GM18499 (cell line): ENCODE data around the gene DZIP1L.
"Not testable (repeated sequence)": the region's sequence is repeated elsewhere in the genome, so short reads cannot be mapped to it uniquely, and the experiment has no call there.

Experiments
- ATAC-seq: cut with Tn5 transposase; IDR thresholded peaks from one replicate; pipeline ENCODE4 v1.9.1; 2021; ENCODE audit warnings: moderate number of reproducible peaks; ENCODE audit not compliant: insufficient read depth, unreplicated experiment

DZIP1L gene, protein sequence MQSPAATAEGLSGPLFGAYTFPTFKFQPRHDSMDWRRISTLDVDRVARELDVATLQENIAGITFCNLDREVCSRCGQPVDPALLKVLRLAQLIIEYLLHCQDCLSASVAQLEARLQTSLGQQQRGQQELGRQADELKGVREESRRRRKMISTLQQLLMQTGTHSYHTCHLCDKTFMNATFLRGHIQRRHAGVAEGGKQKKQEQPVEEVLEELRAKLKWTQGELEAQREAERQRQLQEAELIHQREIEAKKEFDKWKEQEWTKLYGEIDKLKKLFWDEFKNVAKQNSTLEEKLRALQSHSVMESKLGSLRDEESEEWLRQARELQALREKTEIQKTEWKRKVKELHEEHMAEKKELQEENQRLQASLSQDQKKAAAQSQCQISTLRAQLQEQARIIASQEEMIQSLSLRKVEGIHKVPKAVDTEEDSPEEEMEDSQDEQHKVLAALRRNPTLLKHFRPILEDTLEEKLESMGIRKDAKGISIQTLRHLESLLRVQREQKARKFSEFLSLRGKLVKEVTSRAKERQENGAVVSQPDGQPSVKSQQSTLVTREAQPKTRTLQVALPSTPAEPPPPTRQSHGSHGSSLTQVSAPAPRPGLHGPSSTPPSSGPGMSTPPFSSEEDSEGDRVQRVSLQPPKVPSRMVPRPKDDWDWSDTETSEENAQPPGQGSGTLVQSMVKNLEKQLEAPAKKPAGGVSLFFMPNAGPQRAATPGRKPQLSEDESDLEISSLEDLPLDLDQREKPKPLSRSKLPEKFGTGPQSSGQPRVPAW

DNA sequence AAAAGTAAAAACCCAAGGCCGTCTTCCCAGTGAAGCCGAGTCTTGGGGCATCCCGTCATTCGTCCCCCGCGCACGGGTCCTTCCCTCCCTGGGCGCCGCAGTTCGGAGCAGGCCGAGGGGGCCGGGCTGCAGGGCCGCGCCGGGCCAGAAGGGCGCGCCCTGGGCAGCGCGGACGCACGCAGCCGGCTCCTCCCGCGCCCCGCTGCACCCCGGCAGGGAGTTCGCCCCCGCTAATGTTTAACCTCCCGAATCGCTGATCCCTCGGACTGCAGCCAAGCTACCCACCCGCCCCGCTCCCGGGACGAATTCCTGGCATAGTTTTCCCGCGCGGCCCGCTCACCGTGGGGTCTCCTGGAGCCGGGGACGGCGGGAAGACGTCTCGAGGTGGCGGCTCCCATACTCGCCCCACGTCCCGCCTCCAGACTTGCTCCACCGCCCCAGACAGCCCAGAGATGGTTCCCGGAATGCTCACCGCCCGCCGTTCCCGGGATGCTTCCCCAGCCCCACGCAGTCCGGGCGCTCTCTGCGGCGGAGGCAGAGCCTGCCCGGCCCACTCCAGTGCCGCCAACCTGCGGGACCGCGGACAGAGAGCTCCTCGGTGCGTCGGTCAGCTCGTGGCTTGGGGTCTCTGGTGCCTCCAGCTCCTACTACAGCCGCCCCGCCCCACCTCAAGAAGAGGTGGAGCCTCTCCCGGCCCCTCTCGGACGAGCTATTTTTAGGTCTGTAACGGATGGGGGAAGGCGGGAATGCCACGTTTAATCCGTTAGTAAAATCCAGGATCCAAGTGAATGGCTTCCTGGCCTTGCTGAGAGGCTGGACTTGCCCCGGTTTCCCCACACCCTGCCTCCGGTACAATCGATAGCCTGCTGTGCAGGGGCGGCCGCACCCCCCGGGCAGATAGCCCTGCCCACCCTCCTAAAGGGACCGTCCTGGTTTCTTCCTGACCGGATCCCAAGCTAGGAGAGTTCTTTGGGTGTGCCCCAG lies at the start of gene DZIP1L:
Gene DZIP1L (minus strand): TSS at position 621 of the 984 bp plus-strand sequence. CDS start 11,637 bp downstream, outside the sequence.
- ATAC-seq = no peak

DNA sequence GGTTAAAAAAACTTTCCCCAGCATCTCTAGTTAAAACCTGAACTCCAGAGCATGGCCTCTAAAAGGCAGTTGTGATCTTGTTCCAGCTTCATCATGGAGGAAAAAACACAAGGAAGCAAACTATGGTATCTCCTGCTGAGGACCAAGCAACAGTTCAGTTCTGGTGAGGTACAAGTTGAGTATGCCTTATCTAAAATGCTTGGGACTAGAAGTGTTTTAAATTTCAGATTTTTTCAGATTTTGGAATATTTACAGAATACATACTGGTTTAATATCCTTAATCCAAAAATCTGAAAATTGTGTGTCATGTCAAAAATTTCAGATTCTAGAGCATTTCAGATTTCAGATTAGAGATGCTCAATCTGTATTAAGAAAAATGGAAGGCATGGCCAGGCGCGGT lies 49.7 kb upstream of the DZIP1L start:
- ATAC-seq = no peak

DNA sequence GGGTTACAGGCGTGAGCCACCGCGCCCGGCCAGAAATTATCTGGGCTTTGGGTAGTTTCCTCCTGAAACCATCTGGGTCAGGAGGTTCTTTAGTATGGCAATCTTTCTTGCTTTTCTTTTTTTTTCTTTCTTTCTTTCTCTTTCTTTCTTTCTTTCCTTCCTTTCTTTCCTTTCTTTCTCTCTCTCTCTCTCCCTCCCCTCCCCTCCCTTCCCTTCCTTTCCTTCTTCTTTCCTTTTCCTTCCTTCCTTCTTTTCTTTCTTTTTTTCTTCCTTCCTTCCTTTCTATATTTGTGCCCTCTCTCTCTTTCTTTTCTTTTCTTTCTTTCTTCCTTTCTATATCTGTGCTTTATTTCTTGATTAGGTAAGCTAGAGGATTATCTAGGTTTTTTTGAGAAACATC lies 42.3 kb upstream of the DZIP1L start:
- ATAC-seq = no peak

DNA sequence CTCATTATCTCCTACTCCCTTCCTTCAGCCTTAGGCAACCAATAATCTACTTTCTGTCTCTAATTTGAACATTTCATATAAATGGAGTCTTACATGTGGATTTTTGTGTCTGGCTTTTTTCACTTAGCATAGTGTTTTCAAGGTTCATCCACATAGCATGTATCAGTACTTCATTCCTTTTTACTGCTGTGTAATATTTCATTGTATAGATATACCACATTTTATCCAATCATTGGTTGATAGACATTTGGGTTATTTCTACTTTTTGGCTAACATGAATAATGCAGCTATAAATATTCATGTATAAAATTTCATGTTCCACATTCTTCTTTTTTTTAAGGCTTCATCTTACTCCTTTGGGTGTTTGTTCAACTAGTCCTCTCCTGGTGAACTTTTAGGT lies 39.1 kb upstream of the DZIP1L start:
- no peak for ATAC-seq

DNA sequence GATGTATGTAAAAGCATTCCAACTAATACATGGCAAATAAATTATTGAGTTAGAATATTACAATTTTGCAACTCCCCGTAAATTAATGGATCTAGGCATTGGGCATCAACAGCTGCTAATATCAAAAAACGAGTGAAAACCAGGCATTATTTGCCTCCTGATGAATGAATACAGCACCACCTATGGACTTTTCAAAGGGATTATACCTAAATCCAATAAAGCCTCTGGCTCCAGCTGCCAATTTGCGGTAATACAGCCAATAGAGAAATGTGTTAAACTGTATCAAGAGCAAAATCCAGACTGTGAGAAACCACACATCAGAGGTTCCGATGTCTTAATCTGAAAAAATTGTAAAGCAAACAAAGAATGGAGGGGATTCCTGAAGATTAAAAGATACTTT lies 33.1 kb upstream of the DZIP1L start:
- no peak for ATAC-seq

DNA sequence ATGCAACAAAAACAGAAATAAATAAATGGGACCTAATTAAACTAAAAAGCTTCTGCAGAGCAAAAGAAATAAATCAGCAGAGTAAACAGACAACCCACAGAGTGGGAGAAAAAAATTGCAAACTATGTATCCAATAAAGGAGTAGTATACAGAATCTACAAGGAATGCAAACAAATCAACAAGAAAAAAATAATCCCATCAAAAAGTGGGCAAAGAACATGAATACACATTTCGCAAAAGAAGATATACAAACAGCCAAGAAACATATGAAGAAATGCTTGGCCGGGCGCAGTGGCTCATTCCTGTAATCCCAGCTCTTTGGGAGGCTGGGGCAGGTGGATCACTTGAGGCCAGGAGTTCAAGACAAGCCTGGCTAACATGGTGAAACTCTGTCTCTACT lies 26.8 kb upstream of the DZIP1L start:
- not testable (repeated sequence) for ATAC-seq

DNA sequence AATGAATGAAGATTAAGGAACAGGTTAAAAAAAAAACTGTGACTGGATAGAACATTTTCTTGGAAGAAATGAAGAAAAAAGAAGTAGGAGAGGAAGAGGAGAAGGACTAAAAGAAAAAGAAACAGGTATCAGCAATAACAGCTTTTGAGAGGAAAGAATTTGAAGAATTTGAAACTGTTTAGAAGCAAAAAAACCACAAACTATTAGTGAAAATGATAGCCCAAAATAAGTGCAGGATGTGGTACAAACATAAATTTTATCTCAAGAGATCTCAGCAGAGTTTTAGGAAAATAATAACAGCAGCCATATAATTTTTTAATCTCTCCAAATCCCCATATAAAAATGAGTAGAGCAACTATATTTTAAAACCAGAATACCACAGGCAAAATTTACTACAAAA lies 25.5 kb upstream of the DZIP1L start:
- no peak for ATAC-seq

DNA sequence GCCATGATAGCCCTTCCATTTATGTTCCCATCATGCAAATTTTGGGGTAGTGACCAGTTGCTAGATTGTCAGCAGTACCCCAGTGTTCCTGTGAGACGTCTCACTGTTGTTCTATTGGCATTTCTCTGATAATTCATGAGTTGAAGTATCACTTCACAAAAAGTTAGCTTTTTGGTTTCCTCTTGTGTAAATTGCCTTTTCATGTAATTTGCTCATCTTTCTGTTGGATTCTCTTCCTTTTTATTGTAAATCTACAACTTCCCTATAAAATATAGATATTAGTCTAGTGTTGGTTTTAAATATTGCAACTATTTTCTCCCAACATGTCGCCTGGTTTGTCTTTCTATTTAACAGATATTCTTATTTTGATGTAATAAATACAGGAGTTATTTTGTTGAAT lies 24.3 kb upstream of the DZIP1L start:
- no peak for ATAC-seq

DNA sequence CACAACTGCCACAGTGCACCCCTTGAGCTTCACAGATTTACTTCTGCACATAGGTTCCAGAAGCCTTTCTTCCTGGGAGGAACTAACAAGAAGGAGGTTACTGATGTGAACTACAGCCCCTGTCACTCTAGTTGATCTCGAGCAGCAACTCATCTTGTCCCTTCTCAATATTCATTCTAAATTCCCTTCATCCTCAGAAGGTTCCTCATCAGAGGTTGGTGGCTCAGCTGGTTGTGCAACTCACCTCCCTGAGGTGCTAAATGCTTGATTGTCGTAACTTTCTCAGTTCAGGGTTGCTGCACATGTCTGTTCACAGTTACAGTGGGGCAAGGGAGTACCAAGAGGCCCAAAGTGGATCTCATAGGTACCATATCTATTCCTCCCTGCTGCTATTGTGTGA lies 22.5 kb upstream of the DZIP1L start:
- no peak for ATAC-seq

DNA sequence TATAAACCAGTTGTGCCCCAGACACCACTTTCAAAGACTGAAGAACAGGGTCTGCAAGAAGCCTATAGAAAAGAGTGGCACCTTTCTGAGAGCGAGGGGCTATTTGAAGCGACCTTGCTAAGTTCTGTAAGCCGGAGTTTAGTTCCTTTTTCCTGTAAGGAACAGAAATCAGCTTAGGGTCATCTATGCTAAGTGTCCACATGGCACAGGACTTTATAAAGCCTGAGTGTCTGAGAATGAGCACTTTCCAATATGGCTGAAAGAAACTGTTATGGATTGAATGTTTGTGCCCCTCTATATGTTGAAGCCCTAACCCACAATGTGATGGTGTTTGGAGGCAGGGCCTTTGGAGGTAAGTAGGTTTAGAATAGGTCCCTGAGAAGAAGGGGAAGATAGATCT lies 20.8 kb upstream of the DZIP1L start:
- no peak for ATAC-seq

DNA sequence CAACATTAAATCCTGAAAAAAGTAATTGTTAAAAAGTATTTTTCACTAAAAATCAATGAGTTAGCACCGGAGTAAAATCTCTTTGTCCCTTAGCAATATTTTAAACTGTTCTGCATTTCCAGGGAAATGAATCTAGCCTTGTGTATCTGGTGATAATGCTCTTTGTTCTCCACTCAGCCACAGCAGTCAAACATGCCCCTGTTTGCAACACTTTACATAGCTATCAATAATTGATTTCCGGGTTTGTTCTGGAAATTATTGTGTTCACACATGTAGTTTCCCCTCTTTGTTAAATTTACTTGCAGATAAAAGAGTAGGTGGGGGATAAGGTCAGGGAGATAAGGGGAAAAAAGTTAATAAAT lies 20.4 kb upstream of the DZIP1L start:
- no peak for ATAC-seq

DNA sequence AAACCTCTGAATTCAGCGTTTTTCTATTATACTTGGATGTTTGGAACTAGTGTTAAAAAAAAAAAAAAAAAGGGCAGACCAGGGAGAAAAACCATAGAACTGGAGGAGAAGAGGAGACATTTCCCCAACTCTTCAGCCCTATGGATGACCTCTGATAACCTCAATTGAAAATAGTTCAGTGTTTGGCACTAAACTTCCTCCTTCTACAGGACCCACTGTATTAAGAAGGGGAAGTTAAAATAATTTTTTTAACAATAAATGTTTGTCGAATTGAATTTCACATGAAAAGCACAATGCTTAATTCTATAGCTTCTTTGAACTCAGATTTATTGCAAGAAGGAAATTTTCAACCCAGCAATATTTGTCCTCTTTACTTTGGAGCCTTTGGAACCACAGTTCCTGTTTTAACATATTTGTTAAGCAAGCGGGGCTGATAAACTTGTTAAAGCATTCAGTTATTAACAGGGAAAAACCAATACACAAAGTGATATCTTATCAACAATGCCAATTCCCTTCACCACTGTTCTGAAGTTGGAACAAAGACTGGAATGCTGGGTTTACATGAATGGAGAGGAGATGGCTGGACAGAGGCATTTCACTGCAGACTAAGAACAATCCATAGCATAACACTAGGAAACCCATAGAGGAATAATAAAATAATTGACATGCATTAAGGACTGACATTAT lies 19.9 kb upstream of the DZIP1L start:
- ATAC-seq = no peak

DNA sequence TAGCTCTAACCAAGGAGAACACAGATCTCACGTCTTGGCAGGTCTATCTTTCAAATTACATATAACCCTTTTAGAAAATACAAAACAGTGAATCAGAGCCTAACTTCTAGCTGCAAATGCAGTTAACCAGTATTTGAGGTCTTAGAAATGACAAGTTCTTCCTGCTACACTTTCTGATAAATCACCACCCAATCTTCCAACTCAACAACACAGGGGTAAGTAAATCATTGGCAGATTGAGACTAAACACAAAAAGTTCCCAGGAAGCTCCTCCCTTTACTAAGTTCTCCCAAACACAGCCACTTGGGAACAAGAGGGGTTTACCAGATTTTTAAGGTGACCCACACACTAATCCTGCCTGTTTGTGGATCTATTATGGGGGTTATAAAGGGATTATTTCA lies 16.8 kb upstream of the DZIP1L start, which contains the start of gene A4GNT:
Gene A4GNT (minus strand): TSS at position 152 of the 400 bp plus-strand sequence. CDS start 1,134 bp downstream, outside the sequence.
- ATAC-seq = no peak

DNA sequence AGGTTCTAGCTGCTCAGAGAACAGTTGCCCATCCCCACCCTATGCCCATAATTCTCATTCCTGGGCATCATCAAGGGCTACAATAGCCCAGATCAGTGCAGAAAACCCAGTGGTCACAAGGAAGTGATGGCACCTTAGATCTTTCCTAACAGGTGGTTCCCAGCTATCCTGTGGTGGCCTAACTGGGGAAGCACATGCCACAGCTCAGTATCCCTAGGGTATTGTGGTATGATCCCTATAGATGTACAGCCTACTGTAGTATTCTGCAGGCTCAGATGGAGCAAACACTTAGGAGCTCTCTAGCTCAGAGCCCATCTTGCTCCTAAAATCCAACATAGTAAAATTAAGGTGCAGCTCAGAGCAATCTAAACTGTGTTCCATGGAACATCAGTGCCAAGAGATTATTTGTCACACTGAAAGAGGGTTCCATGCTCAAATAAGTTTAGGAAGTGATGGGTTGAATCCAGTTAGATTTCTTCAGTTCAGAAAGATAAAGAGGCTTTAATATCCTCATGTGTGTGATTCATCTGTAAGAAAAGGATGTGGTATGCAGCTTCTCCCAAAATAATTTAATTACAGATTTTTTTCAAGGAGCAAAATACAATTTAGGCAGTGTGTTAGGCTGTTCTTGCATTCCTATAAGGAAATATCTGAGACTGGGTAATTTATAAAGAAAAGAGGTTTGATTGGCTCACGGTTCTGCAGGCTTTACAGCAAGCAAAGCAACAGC lies 12.4 kb upstream of the DZIP1L start:
- ATAC-seq = no peak

DNA sequence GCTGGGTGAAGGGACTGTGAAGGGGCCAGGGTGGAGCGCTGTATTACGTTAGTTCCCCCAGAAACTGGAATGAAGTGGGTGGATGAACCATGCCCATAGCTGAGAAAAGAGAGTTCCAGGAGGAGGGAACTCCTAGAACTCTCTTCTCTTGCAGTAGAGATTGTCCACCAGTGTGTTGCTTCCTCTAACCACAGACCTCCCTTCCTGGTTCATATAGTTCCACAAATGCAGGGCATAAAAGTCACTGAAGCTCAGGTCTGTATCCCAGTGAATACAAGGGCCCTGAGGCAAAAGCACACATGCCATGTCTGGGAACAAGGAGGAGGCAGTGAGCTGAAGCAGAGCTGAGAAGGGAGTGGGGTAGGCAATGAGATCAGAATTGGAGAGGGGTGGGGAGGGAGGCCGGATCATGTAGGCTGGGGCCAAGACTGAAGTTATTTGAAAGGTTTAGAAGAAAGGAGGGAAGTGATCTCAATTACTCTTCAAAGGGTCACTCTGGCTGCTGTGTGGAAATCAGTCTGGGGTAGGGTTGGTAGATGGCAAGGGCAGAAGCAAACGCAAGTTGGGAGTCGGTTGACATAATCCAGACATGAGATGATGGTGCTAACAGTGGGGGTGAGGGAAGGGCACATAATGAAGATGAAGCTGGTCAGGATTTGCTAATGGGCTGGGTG lies 10.3 kb upstream of the DZIP1L start:
- ATAC-seq = no peak

DNA sequence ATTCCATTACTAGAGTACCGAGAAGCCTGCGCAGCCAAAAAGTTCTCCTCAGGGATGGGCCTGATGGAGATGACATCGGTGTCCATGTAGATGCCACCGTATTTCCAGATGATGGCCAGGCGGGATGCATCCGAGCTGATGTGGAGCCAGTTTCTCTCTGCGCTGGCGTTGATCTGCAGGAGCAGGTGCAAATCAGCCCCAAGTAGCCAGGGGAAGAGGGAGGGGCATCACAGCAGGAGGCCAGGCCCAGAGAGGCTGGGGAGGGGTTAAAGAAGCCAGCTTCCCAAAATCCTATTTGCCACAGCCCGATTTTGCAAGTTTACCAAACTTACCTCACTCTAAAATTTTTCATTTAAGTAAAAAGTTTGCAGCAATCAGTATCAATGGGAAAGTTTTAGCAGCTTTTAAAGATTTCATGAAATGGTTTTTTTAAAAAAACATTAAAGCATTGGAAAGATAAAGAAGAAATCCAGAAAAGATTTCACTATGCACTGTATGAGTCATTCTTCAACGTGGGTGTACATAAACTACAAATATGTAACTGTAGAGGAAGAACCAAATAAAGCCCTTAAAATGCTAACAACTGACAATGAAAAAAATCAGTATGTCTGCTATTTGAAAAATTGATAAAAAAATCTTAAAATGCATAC lies 9.4 kb upstream of the DZIP1L start:
- ATAC-seq = no peak

DNA sequence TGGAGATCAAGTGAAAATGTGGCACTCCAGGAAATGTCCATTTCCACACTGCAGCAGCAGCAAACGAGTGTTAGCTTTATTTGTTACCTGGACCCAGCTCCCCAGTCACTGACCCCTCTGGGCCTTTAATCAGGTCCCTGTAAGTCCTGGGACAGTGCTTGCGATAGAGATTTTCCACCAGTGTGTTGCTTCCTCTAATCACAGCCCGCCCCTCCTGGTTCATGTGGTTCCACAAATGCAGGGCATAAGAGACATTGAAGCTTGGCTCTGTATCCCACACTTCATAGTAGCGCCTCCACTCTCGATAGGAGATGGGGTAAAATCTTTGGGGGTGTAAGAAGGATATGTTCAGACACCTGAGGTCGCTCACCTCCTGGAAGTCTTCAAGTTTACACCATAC lies 8.8 kb upstream of the DZIP1L start:
- ATAC-seq = no peak

DNA sequence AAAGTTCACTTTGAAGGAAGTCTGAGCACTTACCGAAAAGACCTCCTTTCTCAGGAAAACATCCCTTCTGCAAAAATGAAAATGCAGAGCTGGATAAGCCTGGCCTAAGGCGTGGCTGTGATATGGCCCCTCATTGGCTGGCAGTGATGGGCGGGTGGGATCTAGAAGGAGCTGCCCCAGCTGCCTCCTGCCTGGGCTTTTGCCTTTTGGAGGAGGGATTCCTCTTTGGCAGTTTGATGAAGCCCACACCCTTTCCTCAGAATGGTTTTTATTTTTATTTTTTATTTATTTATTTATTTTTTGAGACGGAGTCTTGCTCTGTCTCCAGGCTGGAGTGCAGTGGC lies 4.0 kb upstream of the DZIP1L start:
- no peak for ATAC-seq
